Iris pigment epithelial cell (primary cell): ENCODE measurements around the gene GALNT18.

Experiments used
- DNase-seq: peaks from one replicate; pipeline ENCODE4 v3.0.0-alpha.2; 2011; ENCODE audit warnings: low read depth

GALNT18 gene

GRCh38 chr11:11239959-11240358 is 381.8 kb downstream of the GALNT18 start:
- no peak for DNase-seq

- DNase-seq, result no peak
Measured at GRCh38 chr11:11237070-11237832, 384.6 kb downstream of the GALNT18 start.

- no peak for DNase-seq
Measured at GRCh38 chr11:11236498-11237059, 385.2 kb downstream of the GALNT18 start.

- DNase-seq, result no peak
Measured at GRCh38 chr11:11231763-11232162, 390.0 kb downstream of the GALNT18 start.

GRCh38 chr11:11230802-11231562 is 390.8 kb downstream of the GALNT18 start:
- no peak for DNase-seq

- DNase-seq, result no peak
Measured at GRCh38 chr11:11230087-11230486, 391.7 kb downstream of the GALNT18 start.

GRCh38 chr11:11229647-11230046 is 392.2 kb downstream of the GALNT18 start:
- no peak for DNase-seq

- no peak for DNase-seq
Measured at GRCh38 chr11:11227296-11228085, 394.3 kb downstream of the GALNT18 start.
